MCF 10A (cell line): ENCODE results near the gene KRT6C. TPM values are rescaled to one million over a fixed set of nuclear protein-coding genes. Genes with fewer than 3 reads are reported as not detected.
A peak's percentile ranks its signal among the peaks of the same experiment; 100 is the strongest.

Experiments
- BruUV-seq: library from RNA; stranded (reverse); fragments of 400-500 nt; replicated peaks from 2 replicates; lab custom pipeline; 2021; lab: Mats Ljungman, UMichigan
- CTCF ChIA-PET: fragments of 300-600 bp; sonication (Branson Sonifier 250); formaldehyde crosslinking; extraction: SDS; loops from one replicate; lab custom pipeline; 2021; ENCODE audit warnings: antibody characterized with exemption, inconsistent platforms; lab: Yijun Ruan, JAX
- POLR2A ChIA-PET: fragments of 300-600, 350-650 bp; sonication (Branson Sonifier 250); formaldehyde crosslinking; extraction: SDS; loops from one replicate; lab custom pipeline; 2020; ENCODE audit warnings: antibody characterized with exemption, inconsistent platforms; lab: Yijun Ruan, JAX
- DNase-seq: peaks from one replicate; pipeline ENCODE4 v3.0.0-alpha.2; 2018; ENCODE audit not compliant: unreplicated experiment
- H3K27ac Mint-ChIP-seq: one replicate; pipeline ENCODE4 v1.8.0; 2022; ENCODE audit warnings: mild to moderate bottlenecking, low read depth, mixed read lengths; ENCODE audit not compliant: unreplicated experiment
- H3K27me3 Mint-ChIP-seq: one replicate; pipeline ENCODE4 v1.8.0; 2022; ENCODE audit warnings: mixed read lengths; ENCODE audit not compliant: insufficient read depth, unreplicated experiment
- H3K36me3 Mint-ChIP-seq: one replicate; pipeline ENCODE4 v1.8.0; 2022; ENCODE audit warnings: mild to moderate bottlenecking, moderate library complexity, mixed read lengths; ENCODE audit not compliant: insufficient read depth, unreplicated experiment
- H3K4me1 Mint-ChIP-seq: one replicate; pipeline ENCODE4 v1.8.0; 2022; ENCODE audit warnings: mixed read lengths; ENCODE audit not compliant: insufficient read depth, unreplicated experiment
- H3K4me3 Mint-ChIP-seq: one replicate; pipeline ENCODE4 v1.8.0; 2022; ENCODE audit warnings: mild to moderate bottlenecking, moderate library complexity, mixed read lengths; ENCODE audit not compliant: unreplicated experiment
- H3K9me3 Mint-ChIP-seq: one replicate; pipeline ENCODE4 v1.8.0; 2022; ENCODE audit warnings: mixed read lengths; ENCODE audit not compliant: unreplicated experiment
- intact Hi-C: fragments of 100-400 bp; cut with micrococcal nuclease; formaldehyde crosslinking; loops from 2 replicates; pipeline ENCODE4 v1.14.1; 2022
- total RNA-seq: library from RNA; stranded (reverse); gene quantifications from 2 replicates; pipeline ENCODE4 v1.2.3, GENCODE V29; 2022
- TF ChIP-seq, protein P1 (sequence below): fragments of 200-600 bp; IDR thresholded peaks from one replicate; pipeline ENCODE4 v1.8.0; 2022; ENCODE audit warnings: antibody characterized with exemption, mild to moderate bottlenecking; ENCODE audit not compliant: unreplicated experiment

KRT6C gene
- total RNA-seq, 1 experiment from 2014 or later, result 0.19 TPM

- no peaks in the 10 kb centered on the region for H3K27me3 Mint-ChIP-seq
- peak overlapping the region; percentile 50 for H3K27ac Mint-ChIP-seq
- peak overlapping the region; percentile 21 for H3K4me3 Mint-ChIP-seq
- TF ChIP-seq, protein P1, sequence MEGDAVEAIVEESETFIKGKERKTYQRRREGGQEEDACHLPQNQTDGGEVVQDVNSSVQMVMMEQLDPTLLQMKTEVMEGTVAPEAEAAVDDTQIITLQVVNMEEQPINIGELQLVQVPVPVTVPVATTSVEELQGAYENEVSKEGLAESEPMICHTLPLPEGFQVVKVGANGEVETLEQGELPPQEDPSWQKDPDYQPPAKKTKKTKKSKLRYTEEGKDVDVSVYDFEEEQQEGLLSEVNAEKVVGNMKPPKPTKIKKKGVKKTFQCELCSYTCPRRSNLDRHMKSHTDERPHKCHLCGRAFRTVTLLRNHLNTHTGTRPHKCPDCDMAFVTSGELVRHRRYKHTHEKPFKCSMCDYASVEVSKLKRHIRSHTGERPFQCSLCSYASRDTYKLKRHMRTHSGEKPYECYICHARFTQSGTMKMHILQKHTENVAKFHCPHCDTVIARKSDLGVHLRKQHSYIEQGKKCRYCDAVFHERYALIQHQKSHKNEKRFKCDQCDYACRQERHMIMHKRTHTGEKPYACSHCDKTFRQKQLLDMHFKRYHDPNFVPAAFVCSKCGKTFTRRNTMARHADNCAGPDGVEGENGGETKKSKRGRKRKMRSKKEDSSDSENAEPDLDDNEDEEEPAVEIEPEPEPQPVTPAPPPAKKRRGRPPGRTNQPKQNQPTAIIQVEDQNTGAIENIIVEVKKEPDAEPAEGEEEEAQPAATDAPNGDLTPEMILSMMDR, result no peak
- H3K9me3 Mint-ChIP-seq, result no peaks in the 10 kb centered on the region
- ChIA-PET POLR2A (interaction anchor here (0.6 to 28.5 kb wide), 13 partner anchors 9 to 343 kb away, joined by 3 to 1235 read pairs (median 5); partner anchors contain the start of genes KRT5, KRT6A, KRT6B and KRT6C), CTCF (interaction anchor here (0.6 to 3.4 kb wide), 3 partner anchors 13 to 495 kb away, joined by 3 to 19 read pairs (median 3); no protein-coding TSS in a partner anchor)
- intact Hi-C loops, result no loop called here
- peaks cover 19% of the 10 kb centered on the region for H3K4me1 Mint-ChIP-seq
- H3K36me3 Mint-ChIP-seq, result peaks cover 52% of the 10 kb centered on the region
- peak; percentile 29 for DNase-seq
- no TSS peak for BruUV-seq
Measured at GRCh38 chr12:52486166-52487105, 12.8 kb upstream of the KRT6C start.

DNA sequence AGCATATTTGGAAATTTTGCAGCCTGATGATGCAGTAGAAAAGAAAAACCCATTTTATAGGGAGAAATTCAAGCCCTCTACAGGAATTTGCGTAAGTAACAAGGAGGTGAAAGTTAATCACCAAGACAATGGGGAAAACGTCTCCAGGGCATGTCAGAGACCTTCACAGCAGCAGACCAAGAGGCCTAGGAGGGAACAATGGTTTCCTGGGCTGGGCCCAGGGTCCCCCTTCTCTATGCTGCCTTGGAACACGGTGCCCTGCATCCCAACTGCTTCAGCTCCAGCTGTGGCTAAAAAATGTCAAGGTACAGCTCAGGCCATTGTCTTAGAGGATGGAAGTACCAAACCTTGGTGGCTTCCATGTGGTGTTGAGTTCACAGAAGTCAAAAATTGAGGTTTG is 6.5 kb upstream of the KRT6C start:
- no TSS peak for BruUV-seq
- TF ChIP-seq, protein P1, result no peak
- intact Hi-C loops, result no loop called here

DNA sequence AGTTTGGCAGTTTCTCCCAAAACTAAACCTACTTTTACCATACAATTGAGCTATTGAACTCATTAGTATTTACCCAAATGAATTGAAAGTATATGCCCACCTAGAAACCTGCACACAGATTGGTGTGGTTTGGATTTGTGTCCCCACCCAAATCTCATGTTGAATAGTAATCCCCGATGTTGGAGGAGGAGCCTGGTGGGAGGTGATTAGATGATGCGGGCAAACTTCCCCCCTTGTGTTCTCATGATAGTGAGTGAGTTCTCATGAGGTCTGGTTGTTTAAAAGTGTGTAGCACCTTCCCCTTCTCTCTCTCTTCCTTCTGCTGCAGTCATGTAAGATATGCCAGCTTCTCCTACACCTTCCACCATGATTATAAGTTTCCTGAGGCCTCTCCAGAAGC is 4.0 kb upstream of the KRT6C start:
- POLR2A ChIA-PET, result interaction anchor here (0.6 to 1.7 kb wide), 6 partner anchors 9 to 320 kb away, joined by 3 to 5 read pairs (median 3); partner anchors contain the start of gene KRT6A
- no peak for DNase-seq
- no peaks in the 10 kb centered on the region for H3K4me1 Mint-ChIP-seq
- H3K9me3 Mint-ChIP-seq, result peaks cover 12% of the 10 kb centered on the region
- TF ChIP-seq, protein P1, result no peak
- no peaks in the 10 kb centered on the region for H3K36me3 Mint-ChIP-seq
- no peak overlapping the region for H3K4me3 Mint-ChIP-seq
- BruUV-seq, result no TSS peak
- H3K27me3 Mint-ChIP-seq, result no peaks in the 10 kb centered on the region
- CTCF ChIA-PET, result interaction anchor here (0.6 to 2.0 kb wide), 3 partner anchors 84 to 104 kb away, joined by 3 to 11 read pairs (median 3); no protein-coding TSS in a partner anchor
- intact Hi-C loops, result no loop called here
- no peak overlapping the region for H3K27ac Mint-ChIP-seq

More for the DNA sequence above, 6.5 kb upstream of the KRT6C start:
- Mint-ChIP-seq H3K4me3 (no peak overlapping the region), H3K27ac (no peak overlapping the region), H3K36me3 (no peaks in the 10 kb centered on the region), H3K4me1 (no peaks in the 10 kb centered on the region), H3K9me3 (peaks cover 12% of the 10 kb centered on the region), H3K27me3 (no peaks in the 10 kb centered on the region)
- POLR2A ChIA-PET, result interaction anchor here (8.5 to 28.5 kb wide), 2 partner anchors 15 to 33 kb away, joined by 117 to 1235 read pairs; partner anchors contain the start of genes KRT5 and KRT6A
- CTCF ChIA-PET, result interaction anchor here (1.0 kb wide), 1 partner anchor 26 kb away, joined by 3 read pairs; no protein-coding TSS in a partner anchor
- no peak for DNase-seq

GRCh38 chr12:52474212-52474611 is 607 bp upstream of the KRT6C start:
- intact Hi-C loops, result no loop called here
- ChIA-PET CTCF (interaction anchor here (1.0 to 1.6 kb wide), 3 partner anchors 32 to 147 kb away, joined by 3 to 6 read pairs (median 3); no protein-coding TSS in a partner anchor), POLR2A (interaction anchor here (0.8 to 2.9 kb wide), 18 partner anchors 9 to 328 kb away, joined by 3 to 20 read pairs (median 4); partner anchors contain the start of genes KRT5, KRT6A and KRT6B)
- Mint-ChIP-seq H3K4me3 (no peak overlapping the region), H3K4me1 (no peaks in the 10 kb centered on the region), H3K27me3 (no peaks in the 10 kb centered on the region), H3K9me3 (peaks cover 2% of the 10 kb centered on the region), H3K27ac (no peak overlapping the region), H3K36me3 (no peaks in the 10 kb centered on the region)
- BruUV-seq, result no TSS peak
- DNase-seq, result no peak
- TF ChIP-seq, protein P1, result no peak
